ENCODE results near the gene CCDC68. TPM values are rescaled to one million over a fixed set of nuclear protein-coding genes. Genes with fewer than 3 reads are reported as not detected.

Gene CCDC68
- total RNA-seq, 1 donor from 2014 or later: 6.0 TPM

- DNase-seq (ENCODE audit: low spot score): no peak
These were observed 2.6 kb upstream of the CCDC68 start for GRCh38 chr18:54961868-54962267.

- no peak for DNase-seq (ENCODE audit: low spot score)
These were observed 1.8 kb upstream of the CCDC68 start for GRCh38 chr18:54961016-54961423.

- no peak for DNase-seq (ENCODE audit: low spot score)
These were observed 936 bp upstream of the CCDC68 start for GRCh38 chr18:54960197-54960596.

GRCh38 chr18:54957996-54958395, 1.3 kb downstream of the CCDC68 start:
- DNase-seq (ENCODE audit: low spot score): no peak

- DNase-seq (ENCODE audit: low spot score): no peak
These were observed 1.9 kb downstream of the CCDC68 start for GRCh38 chr18:54957296-54957832.

GRCh38 chr18:54956506-54956905, 2.8 kb downstream of the CCDC68 start:
- DNase-seq (ENCODE audit: low spot score): no peak

- no peak for DNase-seq (ENCODE audit: low spot score)
These were observed 7.2 kb downstream of the CCDC68 start for GRCh38 chr18:54952026-54952425.

GRCh38 chr18:54950221-54950620, 9.0 kb downstream of the CCDC68 start:
- DNase-seq (ENCODE audit: low spot score): no peak

GRCh38 chr18:54949588-54949987, 9.7 kb downstream of the CCDC68 start:
- DNase-seq (ENCODE audit: low spot score): no peak

GRCh38 chr18:54948350-54948837, 10.9 kb downstream of the CCDC68 start:
- DNase-seq (ENCODE audit: low spot score): no peak

- DNase-seq (ENCODE audit: low spot score): no peak
These were observed 12.2 kb downstream of the CCDC68 start for GRCh38 chr18:54947091-54947490.

GRCh38 chr18:54946149-54946581, 13.1 kb downstream of the CCDC68 start:
- no peak for DNase-seq (ENCODE audit: low spot score)

- DNase-seq (ENCODE audit: low spot score): no peak
These were observed 13.6 kb downstream of the CCDC68 start for GRCh38 chr18:54945576-54946125.

- DNase-seq (ENCODE audit: low spot score): no peak
These were observed 16.7 kb downstream of the CCDC68 start for GRCh38 chr18:54942569-54942968.

GRCh38 chr18:54942144-54942543, 17.1 kb downstream of the CCDC68 start:
- DNase-seq (ENCODE audit: low spot score): no peak

- DNase-seq (ENCODE audit: low spot score): no peak
These were observed 19.8 kb downstream of the CCDC68 start for GRCh38 chr18:54939361-54939917.

GRCh38 chr18:54938506-54938905, 20.8 kb downstream of the CCDC68 start:
- no peak for DNase-seq (ENCODE audit: low spot score)

GRCh38 chr18:54932472-54932871, 26.8 kb downstream of the CCDC68 start:
- no peak for DNase-seq (ENCODE audit: low spot score)

GRCh38 chr18:54931152-54931551, 28.1 kb downstream of the CCDC68 start:
- no peak for DNase-seq (ENCODE audit: low spot score)

- no peak for DNase-seq (ENCODE audit: low spot score)
These were observed 31.0 kb downstream of the CCDC68 start for GRCh38 chr18:54928236-54928635.

GRCh38 chr18:54926593-54927325, 32.5 kb downstream of the CCDC68 start:
- no peak for DNase-seq (ENCODE audit: low spot score)

GRCh38 chr18:54924948-54925347, 34.3 kb downstream of the CCDC68 start:
- no peak for DNase-seq (ENCODE audit: low spot score)

All from mesenteric fat pad (tissue), 1 donor.